Urinary bladder (tissue), 4 donors: ENCODE measurements around the gene FHOD3. TPM values are rescaled to one million over a fixed set of nuclear protein-coding genes. Genes with fewer than 3 reads are reported as not detected.
A peak's percentile ranks its signal among the peaks of the same experiment; 100 is the strongest.

Source experiments
- DNase-seq: peaks from one replicate; pipeline ENCODE4 v3.0.0-alpha.2; 2015; ENCODE audit errors: extremely low spot score
- H3K27ac ChIP-seq: one replicate; pipeline ENCODE4 v1.5.1; 2013; ENCODE audit warnings: low read depth, mild to moderate bottlenecking, moderate library complexity
- H3K36me3 ChIP-seq: one replicate; pipeline ENCODE4 v1.6.1; 2013; ENCODE audit warnings: mild to moderate bottlenecking, moderate library complexity; ENCODE audit not compliant: insufficient read depth
- H3K4me1 ChIP-seq: one replicate; pipeline ENCODE4 v1.6.1; 2013; ENCODE audit warnings: mild to moderate bottlenecking, moderate library complexity; ENCODE audit not compliant: insufficient read depth
- H3K4me3 ChIP-seq: one replicate; pipeline ENCODE4 v1.5.1; 2013; ENCODE audit warnings: low read depth, low read length
- WGBS: extraction: QIAGEN DNeasy Blood & Tissue Kit; methylation state at CpG from one replicate; pipeline ENCODE4 v1.1.7; 2013; 5-methylcytosine and 5-hydroxymethylcytosine counted together
- polyA plus RNA-seq: library from polyadenylated mRNA; stranded (reverse); fragments of 200-250 nt; gene quantifications from one replicate; pipeline ENCODE4 v1.2.3, GENCODE V29; 2013
- total RNA-seq: library from RNA; depleted of rRNA; stranded (reverse); fragments of >200 nt; gene quantifications from one replicate; pipeline ENCODE4 v1.2.3, GENCODE V29; 2014
- donor health status: healthy with polysubstance abuse.
- donor health status: healthy.

Gene FHOD3
- total and polyA plus RNA-seq, 2 donors = 27.2 to 35.4 TPM

GRCh38 chr18:36578871-36579710 lies 281.6 kb downstream of the FHOD3 start:
- no peaks in the 10 kb centered on the region for H3K4me1 ChIP-seq
- H3K36me3 ChIP-seq = no peaks in the 10 kb centered on the region
- 50% methylated on average over 2 of the region's 2 CpGs for WGBS
- H3K27ac ChIP-seq = no peak overlapping the region
- no peak overlapping the region for H3K4me3 ChIP-seq
- DNase-seq = no peak

- DNase-seq = no peak
- Histone ChIP-seq H3K36me3 (no peaks in the 10 kb centered on the region), H3K4me1 (no peaks in the 10 kb centered on the region), H3K27ac (no peak overlapping the region), H3K4me3 (no peak overlapping the region)
- 46% methylated on average over 2 of the region's 2 CpGs for WGBS
Observed at GRCh38 chr18:36580266-36580665, 282.8 kb downstream of the FHOD3 start.

- H3K27ac ChIP-seq = no peak overlapping the region
- no peak for DNase-seq
- H3K4me1 ChIP-seq = no peaks in the 10 kb centered on the region
- no peaks in the 10 kb centered on the region for H3K36me3 ChIP-seq
- 84% methylated on average over 6 of the region's 6 CpGs for WGBS
- no peak overlapping the region for H3K4me3 ChIP-seq
Observed at GRCh38 chr18:36580874-36581750, 283.6 kb downstream of the FHOD3 start.

- Histone ChIP-seq H3K4me1 (no peaks in the 10 kb centered on the region), H3K27ac (no peak overlapping the region), H3K4me3 (no peak overlapping the region), H3K36me3 (no peaks in the 10 kb centered on the region)
- DNase-seq = no peak
- WGBS = 80% methylated on average over 5 of the region's 5 CpGs
Observed at GRCh38 chr18:36582988-36583745, 285.7 kb downstream of the FHOD3 start.

- Histone ChIP-seq H3K4me3 (no peak overlapping the region), H3K36me3 (no peaks in the 10 kb centered on the region), H3K27ac (no peak overlapping the region), H3K4me1 (peaks cover 1% of the 10 kb centered on the region)
- 81% methylated on average over 10 of the region's 10 CpGs for WGBS
- DNase-seq = no peak
Observed at GRCh38 chr18:36589857-36590543, 292.5 kb downstream of the FHOD3 start.

GRCh38 chr18:36590621-36591580 lies 293.4 kb downstream of the FHOD3 start:
- no peaks in the 10 kb centered on the region for H3K36me3 ChIP-seq
- no peak overlapping the region for H3K4me3 ChIP-seq
- WGBS = 84% methylated on average over 13 of the region's 13 CpGs
- peaks cover 1% of the 10 kb centered on the region for H3K4me1 ChIP-seq
- H3K27ac ChIP-seq = peak overlapping the region; percentile 27
- DNase-seq = no peak

- no peaks in the 10 kb centered on the region for H3K36me3 ChIP-seq
- no peak overlapping the region for H3K27ac ChIP-seq
- H3K4me1 ChIP-seq = peaks cover 1% of the 10 kb centered on the region
- WGBS = 87% methylated on average over 5 of the region's 5 CpGs
- no peak overlapping the region for H3K4me3 ChIP-seq
- DNase-seq = no peak
Observed at GRCh38 chr18:36592282-36592681, 294.8 kb downstream of the FHOD3 start.

- Histone ChIP-seq H3K27ac (no peak overlapping the region), H3K4me1 (peaks cover 1% of the 10 kb centered on the region), H3K4me3 (no peak overlapping the region), H3K36me3 (no peaks in the 10 kb centered on the region)
- DNase-seq = no peak
Observed at GRCh38 chr18:36593001-36593400, 295.5 kb downstream of the FHOD3 start.

- Histone ChIP-seq H3K36me3 (no peaks in the 10 kb centered on the region), H3K4me1 (peaks cover 1% of the 10 kb centered on the region), H3K27ac (no peak overlapping the region), H3K4me3 (no peak overlapping the region)
- 95% methylated on average over 6 of the region's 6 CpGs for WGBS
- no peak for DNase-seq
Observed at GRCh38 chr18:36593641-36594040, 296.1 kb downstream of the FHOD3 start.

GRCh38 chr18:36594621-36595020 lies 297.1 kb downstream of the FHOD3 start:
- Histone ChIP-seq H3K36me3 (no peaks in the 10 kb centered on the region), H3K4me3 (no peak overlapping the region), H3K27ac (no peak overlapping the region), H3K4me1 (peaks cover 1% of the 10 kb centered on the region)
- no peak for DNase-seq
- 87% methylated on average over 9 of the region's 9 CpGs for WGBS

GRCh38 chr18:36595046-36595817 lies 297.7 kb downstream of the FHOD3 start:
- Histone ChIP-seq H3K4me1 (peaks cover 1% of the 10 kb centered on the region), H3K36me3 (no peaks in the 10 kb centered on the region), H3K27ac (no peak overlapping the region), H3K4me3 (no peak overlapping the region)
- 84% methylated on average over 10 of the region's 10 CpGs for WGBS
- DNase-seq = no peak

- H3K27ac ChIP-seq = no peak overlapping the region
- H3K4me3 ChIP-seq = no peak overlapping the region
- no peaks in the 10 kb centered on the region for H3K4me1 ChIP-seq
- H3K36me3 ChIP-seq = no peaks in the 10 kb centered on the region
- 92% methylated on average over 6 of the region's 6 CpGs for WGBS
- no peak for DNase-seq
Observed at GRCh38 chr18:36595818-36596215, 298.3 kb downstream of the FHOD3 start.
